Activated naive CD4-positive, alpha-beta T cell treated with anti-CD3 and anti-CD28 coated beads, Interleukin-2, amount 50 U/mL, for 24 hours (primary cell): Measurements from ENCODE around the gene CARTPT.

Source experiments
- H3K27ac Mint-ChIP-seq: one replicate; pipeline ENCODE4 v1.8.0; 2021; ENCODE audit warnings: mild to moderate bottlenecking, mixed read lengths
- H3K27me3 Mint-ChIP-seq: one replicate; pipeline ENCODE4 v1.8.0; 2021; ENCODE audit warnings: mixed read lengths
- H3K36me3 Mint-ChIP-seq: one replicate; pipeline ENCODE4 v1.8.0; 2021; ENCODE audit warnings: mixed read lengths
- H3K4me1 Mint-ChIP-seq: one replicate; pipeline ENCODE4 v1.8.0; 2021; ENCODE audit warnings: mixed read lengths
- H3K4me3 Mint-ChIP-seq: one replicate; pipeline ENCODE4 v1.8.0; 2021; ENCODE audit warnings: mild to moderate bottlenecking, mixed read lengths
- H3K9me3 Mint-ChIP-seq: one replicate; pipeline ENCODE4 v1.8.0; 2021; ENCODE audit warnings: mixed read lengths

Gene CARTPT

DNA sequence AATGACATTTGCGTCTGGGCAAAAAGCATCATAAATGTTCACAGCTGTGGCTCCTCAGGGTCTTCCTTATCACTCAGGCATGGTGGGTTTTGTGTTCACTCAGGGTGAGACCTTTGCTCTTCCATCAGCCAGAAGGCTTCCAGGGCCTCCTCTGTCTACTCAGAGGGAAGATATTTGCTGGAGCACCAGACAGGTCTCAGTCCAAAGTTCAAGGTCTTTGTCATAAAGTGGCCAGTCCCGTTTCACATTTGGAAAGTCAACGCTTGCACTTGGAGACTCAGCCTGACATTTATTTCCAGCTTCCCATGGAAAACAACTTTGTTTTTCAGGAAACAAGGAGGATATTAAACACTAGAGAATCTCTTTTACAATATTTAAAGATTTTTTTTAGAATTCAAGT, 12.2 kb upstream of the CARTPT start:
- no peak overlapping the region for H3K27ac Mint-ChIP-seq
- no peak overlapping the region for H3K4me3 Mint-ChIP-seq
- H3K4me1 Mint-ChIP-seq, result no peaks in the 10 kb centered on the region
- no peaks in the 10 kb centered on the region for H3K9me3 Mint-ChIP-seq
- H3K27me3 Mint-ChIP-seq, result peaks cover 5% of the 10 kb centered on the region
- H3K36me3 Mint-ChIP-seq, result no peaks in the 10 kb centered on the region

DNA sequence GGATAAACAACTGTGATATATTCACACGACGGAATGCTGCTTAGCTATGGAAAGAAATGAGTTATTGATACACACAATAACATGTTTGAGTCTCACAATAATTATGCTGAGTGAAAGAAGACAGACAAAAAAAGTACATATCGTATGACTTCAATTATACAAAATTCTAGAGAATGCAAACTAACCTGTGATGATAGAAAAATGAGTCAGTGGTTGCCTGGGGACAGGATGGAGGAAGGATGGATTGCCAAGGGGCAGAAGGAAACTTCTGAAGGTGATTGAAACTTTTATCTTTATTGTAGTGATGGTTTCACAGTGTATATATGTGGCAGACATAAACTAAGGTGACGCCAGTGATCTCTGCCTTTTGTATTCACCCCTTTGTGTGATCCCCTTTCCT, 7.5 kb upstream of the CARTPT start:
- Mint-ChIP-seq H3K36me3 (no peaks in the 10 kb centered on the region), H3K27me3 (peaks cover 21% of the 10 kb centered on the region), H3K9me3 (no peaks in the 10 kb centered on the region), H3K4me3 (no peak overlapping the region), H3K27ac (no peak overlapping the region), H3K4me1 (no peaks in the 10 kb centered on the region)

DNA sequence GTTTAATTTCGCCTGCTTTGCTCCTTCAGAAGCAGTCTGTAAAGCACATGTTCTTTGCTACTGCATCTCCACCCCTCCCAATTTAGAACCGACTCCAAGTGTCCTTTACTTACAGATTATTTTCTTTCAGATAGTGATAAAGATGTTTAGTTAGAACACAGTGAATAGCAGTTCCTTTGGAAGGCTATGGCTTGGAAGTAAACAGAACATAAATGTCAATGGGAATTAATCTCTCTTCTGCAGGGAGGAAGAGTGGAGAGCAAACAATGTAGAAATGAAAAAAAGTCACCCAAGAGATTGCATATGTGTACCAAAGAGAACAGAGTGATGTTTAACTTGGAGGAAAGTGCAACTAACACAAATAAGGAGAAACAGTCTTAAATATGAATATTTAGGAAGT, 4.2 kb upstream of the CARTPT start:
- Mint-ChIP-seq H3K27ac (no peak overlapping the region), H3K9me3 (peaks cover 6% of the 10 kb centered on the region), H3K36me3 (peaks cover 1% of the 10 kb centered on the region), H3K4me3 (no peak overlapping the region), H3K4me1 (peaks cover 5% of the 10 kb centered on the region), H3K27me3 (peaks cover 46% of the 10 kb centered on the region)

DNA sequence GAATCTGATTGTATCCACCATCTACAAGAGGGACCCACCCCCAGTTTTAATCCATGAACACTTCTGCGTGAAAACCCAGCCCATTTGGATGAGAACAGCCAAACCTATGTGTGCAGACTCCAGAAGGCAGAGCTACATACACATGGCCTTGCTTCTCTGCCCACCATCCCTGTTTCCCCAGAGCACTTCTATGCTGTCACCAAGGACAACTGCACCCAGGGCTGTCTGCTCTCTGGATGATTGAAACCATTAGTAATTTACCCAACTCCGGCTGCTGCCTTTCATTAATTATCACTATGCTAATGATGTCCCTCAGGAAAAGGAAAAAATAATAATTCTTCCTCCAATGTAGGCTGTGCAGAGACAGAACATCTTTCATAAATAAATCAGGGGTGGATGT, 8.9 kb downstream of the CARTPT start:
- Mint-ChIP-seq H3K9me3 (no peaks in the 10 kb centered on the region), H3K36me3 (no peaks in the 10 kb centered on the region), H3K27ac (no peak overlapping the region), H3K27me3 (peaks cover 23% of the 10 kb centered on the region), H3K4me3 (no peak overlapping the region), H3K4me1 (no peaks in the 10 kb centered on the region)

DNA sequence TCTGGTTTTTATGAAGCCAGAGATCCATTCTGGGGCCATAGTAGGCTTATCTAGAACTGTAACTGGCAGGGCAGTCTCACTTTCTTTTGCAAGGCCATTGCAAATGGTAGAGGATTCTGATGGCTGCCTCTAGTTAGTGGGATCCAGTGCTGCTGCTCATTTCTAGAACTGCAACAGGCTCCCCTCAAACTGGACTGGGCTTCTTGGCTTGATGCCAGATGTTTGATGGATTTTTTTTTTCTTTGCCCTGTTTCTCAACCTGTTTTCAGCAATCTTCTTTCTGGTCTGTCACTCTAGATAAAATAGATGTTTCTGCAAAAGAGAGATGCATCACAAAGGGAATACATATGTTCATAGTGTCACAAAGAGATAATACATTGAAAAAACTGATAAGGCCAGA, 11.9 kb downstream of the CARTPT start:
- Mint-ChIP-seq H3K36me3 (no peaks in the 10 kb centered on the region), H3K4me3 (no peak overlapping the region), H3K27ac (no peak overlapping the region), H3K9me3 (no peaks in the 10 kb centered on the region), H3K27me3 (peaks cover 22% of the 10 kb centered on the region), H3K4me1 (no peaks in the 10 kb centered on the region)

DNA sequence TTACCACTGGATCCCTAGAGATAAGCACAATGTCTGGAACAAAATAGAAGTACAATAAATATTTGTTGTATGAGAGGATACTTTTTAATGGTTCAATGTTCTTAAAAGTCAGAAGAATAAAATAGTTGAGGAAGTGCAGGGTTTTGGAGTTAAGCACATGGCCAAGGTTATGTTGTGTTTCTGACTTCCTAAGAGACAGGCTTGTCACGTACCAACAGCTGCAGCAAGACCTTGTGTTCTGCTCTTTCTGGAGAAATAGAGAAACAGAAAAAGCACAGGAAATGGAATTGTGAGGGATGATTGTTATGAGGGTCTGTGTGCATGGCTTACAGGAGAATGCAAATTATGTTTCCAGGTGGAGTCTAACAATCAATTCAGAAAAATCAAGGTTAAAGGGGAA, 12.9 kb downstream of the CARTPT start:
- Mint-ChIP-seq H3K4me1 (no peaks in the 10 kb centered on the region), H3K4me3 (no peak overlapping the region), H3K27me3 (peaks cover 21% of the 10 kb centered on the region), H3K27ac (no peak overlapping the region), H3K36me3 (no peaks in the 10 kb centered on the region), H3K9me3 (no peaks in the 10 kb centered on the region)

DNA sequence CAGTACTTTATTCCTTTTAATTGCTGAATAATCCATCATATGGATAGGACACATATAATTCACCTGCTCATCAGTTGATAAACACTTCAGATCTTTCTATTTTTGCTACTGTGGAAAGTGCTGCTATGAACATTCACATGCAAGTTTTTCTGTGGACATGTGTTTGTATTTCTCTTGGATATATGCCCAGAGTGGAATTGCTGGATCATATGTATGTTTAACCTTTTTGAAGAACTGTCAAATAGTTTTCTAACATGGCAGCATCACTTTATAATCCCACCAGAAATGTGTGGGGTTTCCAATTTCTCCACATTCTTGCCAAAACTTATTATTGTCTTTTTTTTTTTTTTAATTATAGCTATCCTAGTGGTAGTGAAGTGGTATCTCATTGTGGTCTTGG, 15.1 kb downstream of the CARTPT start:
- Mint-ChIP-seq H3K9me3 (no peaks in the 10 kb centered on the region), H3K27me3 (peaks cover 14% of the 10 kb centered on the region), H3K27ac (no peak overlapping the region), H3K4me3 (no peak overlapping the region), H3K36me3 (no peaks in the 10 kb centered on the region), H3K4me1 (no peaks in the 10 kb centered on the region)

DNA sequence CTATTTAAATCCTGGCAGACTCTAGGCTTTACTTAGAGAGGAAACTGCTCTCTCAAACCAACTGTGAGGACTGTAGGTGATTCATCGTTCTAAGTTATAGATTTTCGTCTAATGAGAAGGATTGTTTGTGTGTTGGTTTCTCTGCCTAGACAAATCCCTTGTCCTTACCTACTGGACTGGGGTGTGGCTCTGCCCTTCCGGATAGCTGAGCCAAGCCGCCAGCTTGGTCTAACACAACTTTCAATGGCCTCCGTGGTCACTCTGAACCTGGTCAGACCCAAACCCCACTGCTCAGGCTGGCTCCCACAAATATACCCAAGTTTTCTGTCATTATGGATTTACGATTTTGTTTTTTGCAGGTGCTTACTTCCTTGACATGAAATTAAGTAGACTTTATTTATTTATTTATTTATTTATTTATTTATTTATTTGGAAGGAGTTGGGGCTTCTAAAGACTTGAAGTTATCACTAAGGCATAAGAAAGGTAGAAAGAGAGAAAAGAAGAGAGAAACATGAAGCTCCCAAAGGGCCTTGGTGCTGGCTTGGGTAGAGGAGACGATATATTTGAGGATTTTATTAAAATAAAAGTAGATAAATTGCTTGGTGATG, 19.0 kb downstream of the CARTPT start:
- H3K4me3 Mint-ChIP-seq, result no peak overlapping the region
- no peaks in the 10 kb centered on the region for H3K4me1 Mint-ChIP-seq
- no peaks in the 10 kb centered on the region for H3K36me3 Mint-ChIP-seq
- no peak overlapping the region for H3K27ac Mint-ChIP-seq
- peaks cover 10% of the 10 kb centered on the region for H3K9me3 Mint-ChIP-seq
- peaks cover 11% of the 10 kb centered on the region for H3K27me3 Mint-ChIP-seq

DNA sequence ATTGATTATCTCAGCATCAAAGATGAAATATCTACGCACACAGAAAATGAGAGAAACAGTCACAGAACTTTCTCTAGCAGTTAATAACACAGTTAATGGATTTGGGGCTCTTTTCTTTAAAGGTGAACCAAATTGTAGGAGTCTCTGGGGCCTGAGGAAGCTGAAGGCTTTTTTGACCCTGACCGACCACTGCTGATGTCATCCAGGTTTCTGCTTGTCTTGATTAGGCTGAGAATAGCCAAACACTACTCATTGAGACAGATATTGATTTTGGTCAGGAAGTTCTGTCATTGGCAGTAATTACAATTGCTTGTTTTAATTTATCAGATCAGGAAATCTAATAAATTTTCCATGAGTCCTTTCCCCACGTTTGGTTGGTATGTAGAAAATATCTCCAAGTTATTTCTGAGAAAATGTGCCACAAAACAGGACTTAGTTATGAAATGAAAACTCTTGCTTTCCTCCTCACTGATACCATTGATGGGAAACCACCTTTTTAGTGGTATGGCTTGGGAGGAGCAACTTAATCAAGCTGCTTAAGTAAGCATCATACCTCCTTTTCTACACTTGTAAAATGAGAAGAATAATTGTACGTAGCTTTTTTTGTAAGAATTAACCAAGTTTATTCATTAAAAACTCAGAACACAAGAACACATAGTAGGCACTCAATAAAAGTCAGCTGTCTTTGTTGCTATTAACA, 19.7 kb downstream of the CARTPT start:
- Mint-ChIP-seq H3K4me3 (no peak overlapping the region), H3K27me3 (peaks cover 10% of the 10 kb centered on the region), H3K9me3 (peaks cover 10% of the 10 kb centered on the region), H3K27ac (no peak overlapping the region), H3K4me1 (no peaks in the 10 kb centered on the region), H3K36me3 (no peaks in the 10 kb centered on the region)

DNA sequence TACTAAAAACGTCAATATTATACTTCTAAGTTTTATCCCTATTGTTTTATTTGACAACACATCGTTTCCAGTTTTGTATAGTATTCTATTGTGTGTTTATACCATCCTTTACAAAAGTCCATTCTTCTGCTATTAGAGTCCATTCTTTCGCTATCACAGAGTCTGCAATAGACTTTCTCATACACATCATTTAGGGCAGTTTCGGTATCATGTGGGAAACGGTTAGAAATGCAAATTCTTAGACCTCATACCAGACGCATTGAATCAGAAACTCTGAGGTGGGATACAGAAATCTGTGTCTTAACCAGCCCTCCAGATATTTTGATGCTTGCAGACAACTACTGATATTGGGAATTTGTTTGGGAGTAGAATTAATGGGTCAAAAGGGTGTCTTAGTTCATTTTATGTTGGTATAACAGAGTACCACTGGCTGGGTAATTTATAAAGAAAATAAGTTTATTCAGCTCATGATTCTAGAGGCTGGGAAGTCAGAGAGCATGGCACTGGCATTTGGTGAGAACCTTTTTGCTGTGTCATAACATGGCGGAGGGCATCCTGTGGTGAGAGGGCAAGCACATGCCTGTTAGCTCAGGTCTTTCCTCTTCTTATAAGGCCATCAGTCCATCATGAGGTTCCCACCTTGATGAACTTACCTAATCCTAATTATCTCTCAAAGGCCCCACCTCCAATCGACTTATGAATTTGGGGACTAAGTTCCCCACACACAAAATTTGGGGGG, 21.1 kb downstream of the CARTPT start:
- no peak overlapping the region for H3K4me3 Mint-ChIP-seq
- no peaks in the 10 kb centered on the region for H3K4me1 Mint-ChIP-seq
- H3K9me3 Mint-ChIP-seq, result peaks cover 10% of the 10 kb centered on the region
- no peaks in the 10 kb centered on the region for H3K36me3 Mint-ChIP-seq
- no peak overlapping the region for H3K27ac Mint-ChIP-seq
- H3K27me3 Mint-ChIP-seq, result peaks cover 11% of the 10 kb centered on the region

DNA sequence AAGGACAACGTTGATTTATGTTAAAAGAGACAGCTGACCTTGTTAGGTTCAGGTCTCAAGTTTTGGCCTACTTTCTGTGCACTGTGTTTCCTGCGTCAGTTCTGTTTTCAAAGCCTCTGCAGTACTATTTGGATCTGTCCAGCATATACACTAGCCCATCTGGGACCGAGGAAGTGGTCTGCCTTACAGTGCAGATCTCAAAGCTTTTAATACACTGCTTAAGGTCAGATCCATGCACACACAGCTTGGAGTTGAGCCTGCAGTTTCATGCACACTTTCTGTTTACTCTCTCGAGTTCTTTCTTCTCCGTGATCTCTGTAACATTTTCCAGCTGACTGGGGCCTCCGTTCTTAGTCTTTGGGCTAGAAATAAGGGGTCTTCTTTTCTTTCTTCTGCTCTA, 24.1 kb downstream of the CARTPT start:
- H3K4me3 Mint-ChIP-seq, result no peak overlapping the region
- H3K4me1 Mint-ChIP-seq, result no peaks in the 10 kb centered on the region
- H3K27me3 Mint-ChIP-seq, result peaks cover 9% of the 10 kb centered on the region
- H3K27ac Mint-ChIP-seq, result no peak overlapping the region
- no peaks in the 10 kb centered on the region for H3K36me3 Mint-ChIP-seq
- H3K9me3 Mint-ChIP-seq, result peaks cover 10% of the 10 kb centered on the region

DNA sequence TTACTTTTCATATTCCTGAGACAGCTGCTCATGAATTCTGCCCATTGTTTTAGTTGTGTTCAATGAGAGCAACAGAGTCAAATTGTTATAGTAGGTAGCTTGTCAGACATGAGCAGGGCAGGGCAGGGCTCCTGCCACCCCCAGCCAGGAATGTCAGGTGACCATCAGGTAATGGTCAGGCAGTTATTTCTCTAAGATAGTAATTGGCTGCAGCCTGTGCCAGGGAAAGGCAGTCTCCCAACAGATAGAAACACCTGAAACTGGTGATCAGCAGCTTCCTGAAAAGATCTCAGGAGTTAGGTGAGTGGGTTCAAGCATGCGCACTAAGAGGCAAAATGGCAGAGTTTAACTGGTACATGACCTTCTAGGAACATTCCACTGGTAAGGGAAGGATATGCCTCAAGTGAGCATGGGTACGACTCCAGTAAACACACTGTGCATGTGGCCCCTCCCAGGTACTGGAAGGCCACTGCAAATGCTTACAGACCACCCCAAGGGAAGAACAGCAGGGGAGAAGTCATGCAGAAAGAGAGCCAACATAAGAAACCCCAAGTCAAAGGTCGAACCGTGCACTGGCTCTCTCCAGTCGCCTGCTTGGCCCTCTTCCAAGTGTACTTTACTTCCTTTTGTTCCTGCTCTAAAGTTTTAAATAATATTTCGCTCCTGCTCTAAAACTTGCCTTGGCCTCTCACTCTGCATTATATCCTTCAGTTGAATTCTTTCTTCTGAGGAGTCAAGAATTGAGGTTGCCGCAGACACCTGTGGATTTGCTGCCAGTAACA, 25.1 kb downstream of the CARTPT start:
- Mint-ChIP-seq H3K4me3 (no peak overlapping the region), H3K27ac (no peak overlapping the region), H3K27me3 (peaks cover 9% of the 10 kb centered on the region), H3K9me3 (peaks cover 10% of the 10 kb centered on the region), H3K4me1 (no peaks in the 10 kb centered on the region), H3K36me3 (no peaks in the 10 kb centered on the region)

DNA sequence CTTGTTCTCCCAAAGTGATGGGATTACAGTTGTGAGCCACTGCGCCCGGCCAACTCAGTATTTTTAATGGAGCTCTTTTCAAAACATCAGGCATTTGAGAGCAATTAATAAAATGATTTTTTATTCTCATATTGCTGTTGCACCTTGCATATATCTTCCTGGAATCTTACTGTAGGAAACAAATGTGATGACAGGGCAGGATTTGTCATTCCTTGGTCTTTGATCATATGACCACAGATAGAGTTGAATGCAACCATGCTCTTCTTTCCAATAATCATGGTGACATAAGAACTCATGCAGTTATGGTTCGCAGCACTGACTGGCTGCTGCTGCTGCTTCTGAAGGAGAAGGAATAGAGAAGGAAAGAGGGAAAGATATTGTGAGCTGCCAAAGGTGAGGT, 28.1 kb downstream of the CARTPT start:
- no peak overlapping the region for H3K4me3 Mint-ChIP-seq
- H3K4me1 Mint-ChIP-seq, result no peaks in the 10 kb centered on the region
- H3K9me3 Mint-ChIP-seq, result peaks cover under 1% of the 10 kb centered on the region
- H3K27ac Mint-ChIP-seq, result no peak overlapping the region
- H3K27me3 Mint-ChIP-seq, result peaks cover 2% of the 10 kb centered on the region
- no peaks in the 10 kb centered on the region for H3K36me3 Mint-ChIP-seq

DNA sequence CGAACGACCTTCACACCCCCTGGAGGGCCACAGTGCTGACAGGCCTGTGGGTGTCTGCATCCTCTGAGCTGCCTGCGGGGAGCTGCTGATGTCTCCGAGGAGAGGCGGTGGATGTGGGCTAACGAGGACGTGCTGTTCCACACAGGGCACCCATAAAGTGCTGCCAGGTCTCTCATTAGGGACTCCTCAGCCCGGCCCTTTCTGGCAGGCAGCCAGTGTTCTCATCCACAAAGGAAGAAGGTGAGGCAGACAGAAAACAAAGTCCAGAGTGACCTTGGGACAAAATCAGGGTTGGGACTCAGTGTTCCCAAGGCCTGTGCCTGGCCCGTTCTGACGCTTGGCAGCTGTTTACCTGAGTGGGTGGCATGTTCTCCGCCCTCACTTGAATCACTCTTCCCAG, 29.3 kb downstream of the CARTPT start:
- Mint-ChIP-seq H3K4me1 (no peaks in the 10 kb centered on the region), H3K9me3 (no peaks in the 10 kb centered on the region), H3K36me3 (no peaks in the 10 kb centered on the region), H3K27me3 (peaks cover 2% of the 10 kb centered on the region), H3K4me3 (no peak overlapping the region), H3K27ac (no peak overlapping the region)

DNA sequence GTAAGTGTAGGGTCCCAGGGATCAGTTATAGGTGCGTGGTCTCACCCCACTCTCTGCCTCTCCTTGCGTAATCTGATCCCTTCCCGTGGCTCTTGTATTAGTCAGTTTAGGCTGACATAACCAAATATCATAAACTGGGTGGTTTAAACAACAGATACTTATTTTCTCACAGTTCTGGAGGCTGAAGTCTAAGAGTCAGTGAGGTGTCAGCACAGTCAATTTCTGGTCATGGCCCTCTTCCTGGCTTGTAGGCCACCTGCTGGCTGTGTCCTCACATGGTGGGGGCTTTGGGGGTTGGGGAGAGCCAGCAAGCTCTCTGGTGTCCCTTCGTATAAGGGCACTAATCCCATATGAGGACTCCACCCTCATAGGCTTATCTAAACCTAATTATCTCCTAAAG, 32.3 kb downstream of the CARTPT start:
- Mint-ChIP-seq H3K4me3 (no peak overlapping the region), H3K36me3 (no peaks in the 10 kb centered on the region), H3K27ac (no peak overlapping the region), H3K27me3 (no peaks in the 10 kb centered on the region), H3K4me1 (no peaks in the 10 kb centered on the region), H3K9me3 (no peaks in the 10 kb centered on the region)
